OCI-LY1 (cell line): ENCODE data around the gene PDE9A.

Source experiments
- CTCF ChIP-seq: fragments of 200-600 bp; sonication (generic), shearing (Covaris generic); IDR thresholded peaks from 2 replicates; pipeline ENCODE4 v1.5.1; 2017; ENCODE audit warnings: mild to moderate bottlenecking, antibody characterized with exemption, low read length, moderate library complexity, mixed read lengths
- EZH2 ChIP-seq: fragments of 200-600 bp; sonication (generic), shearing (Covaris generic); IDR thresholded peaks from 2 replicates; pipeline ENCODE4 v1.8.0; 2017; ENCODE audit warnings: borderline replicate concordance, mixed run types, mild to moderate bottlenecking, antibody characterized with exemption, low read length, moderate library complexity, mixed read lengths

GRCh38 chr21:42639646-42640152 is 13.7 kb upstream of the PDE9A start:
- TF ChIP-seq CTCF (no peak), EZH2 (no peak)
